ENCODE data around the gene GPX2. TPM values are rescaled to one million over a fixed set of nuclear protein-coding genes. Genes with fewer than 3 reads are reported as not detected.

The GPX2 gene
- total and polyA plus RNA-seq, 2 experiments from 2014 or later = 0.78 to 2.2 TPM

GRCh38 chr14:64944041-64944440 is 1.5 kb upstream of the GPX2 start:
- Histone ChIP-seq H4K20me1 (replicated peaks; ENCODE audit: insufficient read depth) (no peaks in the 10 kb centered on the region), H2AFZ (no peak overlapping the region), H3F3A (replicated peaks; ENCODE audit: low read depth) (no peaks in the 10 kb centered on the region), H3K36me3 (ENCODE audit: insufficient read depth) (peaks cover 2% of the 10 kb centered on the region; the same call in 1 of the 2 replicates), H3K4me2 (no peak overlapping the region), H3K79me2 (replicated peaks; ENCODE audit: insufficient read depth) (no peaks in the 10 kb centered on the region), H3K27ac (ENCODE audit: low read depth) (no peak overlapping the region), H3K4me3 (no peak overlapping the region), H3K9me2 (ENCODE audit: insufficient read depth) (no peaks in the 10 kb centered on the region), H3K4me1 (ENCODE audit: insufficient read depth) (peaks cover 21% of the 10 kb centered on the region), H3K27me3 (ENCODE audit: insufficient read depth) (no peaks in the 10 kb centered on the region)
- ATAC-seq (no peak), DNase-seq (ENCODE audit: low spot score) (no peak)
- Mint-ChIP-seq H3K27me3 (ENCODE audit: insufficient read depth, low read depth, poor library complexity) (peaks cover 3% of the 10 kb centered on the region), H3K4me1 (peaks cover 25% of the 10 kb centered on the region), H3K27ac (peak overlapping the region; percentile 53; the same call in 1 of the 2 replicates), H3K36me3 (ENCODE audit: low read depth) (peaks cover 12% of the 10 kb centered on the region), H3K9me3 (no peaks in the 10 kb centered on the region), H3K4me3 (no peak overlapping the region)
- no peak for TF ChIP-seq ZNF331 (CRISPR knock-in tag; IDR thresholded peaks at IDR 0.05; ENCODE audit: low read depth)
- TF ChIP-seq ZNF114 (CRISPR knock-in tag; IDR thresholded peaks at IDR 0.05) = no peak
- TF ChIP-seq CREB1 (CRISPR knock-in tag; IDR thresholded peaks at IDR 0.05; ENCODE audit: low read depth) = no peak
- TF ChIP-seq EZH2phosphoT487 (IDR thresholded peaks at IDR 0.05; ENCODE audit: unreplicated experiment) = no peak
- TF ChIP-seq EZH2 (IDR thresholded peaks at IDR 0.05; ENCODE audit: low read depth, unreplicated experiment) = no peak
- no peak for TF ChIP-seq ZNF462 (CRISPR knock-in tag; IDR thresholded peaks at IDR 0.05)
- no peak for TF ChIP-seq STAT1 (IDR thresholded peaks at IDR 0.05; ENCODE audit: unreplicated experiment)
- no peak for TF ChIP-seq JUNB (IDR thresholded peaks at IDR 0.05; ENCODE audit: unreplicated experiment)
- TF ChIP-seq, protein P1, sequence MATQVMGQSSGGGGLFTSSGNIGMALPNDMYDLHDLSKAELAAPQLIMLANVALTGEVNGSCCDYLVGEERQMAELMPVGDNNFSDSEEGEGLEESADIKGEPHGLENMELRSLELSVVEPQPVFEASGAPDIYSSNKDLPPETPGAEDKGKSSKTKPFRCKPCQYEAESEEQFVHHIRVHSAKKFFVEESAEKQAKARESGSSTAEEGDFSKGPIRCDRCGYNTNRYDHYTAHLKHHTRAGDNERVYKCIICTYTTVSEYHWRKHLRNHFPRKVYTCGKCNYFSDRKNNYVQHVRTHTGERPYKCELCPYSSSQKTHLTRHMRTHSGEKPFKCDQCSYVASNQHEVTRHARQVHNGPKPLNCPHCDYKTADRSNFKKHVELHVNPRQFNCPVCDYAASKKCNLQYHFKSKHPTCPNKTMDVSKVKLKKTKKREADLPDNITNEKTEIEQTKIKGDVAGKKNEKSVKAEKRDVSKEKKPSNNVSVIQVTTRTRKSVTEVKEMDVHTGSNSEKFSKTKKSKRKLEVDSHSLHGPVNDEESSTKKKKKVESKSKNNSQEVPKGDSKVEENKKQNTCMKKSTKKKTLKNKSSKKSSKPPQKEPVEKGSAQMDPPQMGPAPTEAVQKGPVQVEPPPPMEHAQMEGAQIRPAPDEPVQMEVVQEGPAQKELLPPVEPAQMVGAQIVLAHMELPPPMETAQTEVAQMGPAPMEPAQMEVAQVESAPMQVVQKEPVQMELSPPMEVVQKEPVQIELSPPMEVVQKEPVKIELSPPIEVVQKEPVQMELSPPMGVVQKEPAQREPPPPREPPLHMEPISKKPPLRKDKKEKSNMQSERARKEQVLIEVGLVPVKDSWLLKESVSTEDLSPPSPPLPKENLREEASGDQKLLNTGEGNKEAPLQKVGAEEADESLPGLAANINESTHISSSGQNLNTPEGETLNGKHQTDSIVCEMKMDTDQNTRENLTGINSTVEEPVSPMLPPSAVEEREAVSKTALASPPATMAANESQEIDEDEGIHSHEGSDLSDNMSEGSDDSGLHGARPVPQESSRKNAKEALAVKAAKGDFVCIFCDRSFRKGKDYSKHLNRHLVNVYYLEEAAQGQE (IDR thresholded peaks at IDR 0.05; ENCODE audit: unreplicated experiment) = no peak
- TF ChIP-seq POLR2AphosphoS5 (IDR thresholded peaks at IDR 0.05; ENCODE audit: low read depth) = no peak
- TF ChIP-seq, protein P2, sequence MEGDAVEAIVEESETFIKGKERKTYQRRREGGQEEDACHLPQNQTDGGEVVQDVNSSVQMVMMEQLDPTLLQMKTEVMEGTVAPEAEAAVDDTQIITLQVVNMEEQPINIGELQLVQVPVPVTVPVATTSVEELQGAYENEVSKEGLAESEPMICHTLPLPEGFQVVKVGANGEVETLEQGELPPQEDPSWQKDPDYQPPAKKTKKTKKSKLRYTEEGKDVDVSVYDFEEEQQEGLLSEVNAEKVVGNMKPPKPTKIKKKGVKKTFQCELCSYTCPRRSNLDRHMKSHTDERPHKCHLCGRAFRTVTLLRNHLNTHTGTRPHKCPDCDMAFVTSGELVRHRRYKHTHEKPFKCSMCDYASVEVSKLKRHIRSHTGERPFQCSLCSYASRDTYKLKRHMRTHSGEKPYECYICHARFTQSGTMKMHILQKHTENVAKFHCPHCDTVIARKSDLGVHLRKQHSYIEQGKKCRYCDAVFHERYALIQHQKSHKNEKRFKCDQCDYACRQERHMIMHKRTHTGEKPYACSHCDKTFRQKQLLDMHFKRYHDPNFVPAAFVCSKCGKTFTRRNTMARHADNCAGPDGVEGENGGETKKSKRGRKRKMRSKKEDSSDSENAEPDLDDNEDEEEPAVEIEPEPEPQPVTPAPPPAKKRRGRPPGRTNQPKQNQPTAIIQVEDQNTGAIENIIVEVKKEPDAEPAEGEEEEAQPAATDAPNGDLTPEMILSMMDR (conservative IDR thresholded peaks at IDR 0.05; ENCODE audit: low read depth in 2 of 2) = no peak
- no peak for TF ChIP-seq ETS1 (IDR thresholded peaks at IDR 0.05)
- TF ChIP-seq NANOG (IDR thresholded peaks at IDR 0.05; ENCODE audit: borderline replicate concordance) = no peak

Measured in GM23338 (cell line).